C1 segment of cervical spinal cord (tissue), 14 donors: ENCODE data around the gene MYEOV.

Experiments
- DNase-seq, 14 donors: peaks; one replicate each; lab custom pipeline; 2025; lab: John Stamatoyannopoulos, UW

MYEOV gene

DNA sequence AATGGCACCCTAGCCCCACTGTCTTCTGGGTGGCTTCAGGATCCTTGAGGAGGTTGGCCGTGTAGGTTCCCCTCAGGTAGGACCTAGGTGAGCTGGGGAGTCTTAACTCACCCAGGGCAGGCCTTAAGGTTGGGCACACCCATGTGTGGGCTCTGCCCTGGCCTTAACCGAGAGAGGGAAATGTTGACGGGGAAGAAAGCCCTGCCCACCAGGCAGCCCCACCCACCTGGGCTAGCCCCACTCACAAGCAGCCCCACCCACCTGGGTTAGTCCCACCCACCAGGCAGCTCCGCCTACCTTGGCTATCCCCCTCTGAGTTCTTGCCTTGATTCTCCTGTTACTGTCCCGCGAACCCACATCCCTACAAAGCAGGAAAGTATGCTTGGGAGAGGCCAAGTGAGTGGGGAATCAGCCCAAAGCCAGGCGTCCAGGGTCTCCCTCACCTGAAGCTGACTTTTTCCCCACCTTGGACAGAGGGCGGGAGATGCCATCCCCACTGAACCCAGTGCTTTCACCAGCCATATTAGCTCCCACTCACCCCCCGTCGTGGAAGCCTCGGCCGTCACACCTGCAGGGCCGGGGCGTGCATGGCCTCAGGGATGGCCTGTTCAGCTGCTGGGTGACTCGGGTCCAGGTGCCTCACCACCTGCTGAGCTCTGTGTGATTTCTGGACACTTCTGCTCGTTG, at the start of gene MYEOV:
TSS of gene MYEOV (plus strand) at position 337 of the 687 bp plus-strand sequence. CDS start 1,200 bp downstream, outside the sequence.
- DNase-seq: no peak

DNA sequence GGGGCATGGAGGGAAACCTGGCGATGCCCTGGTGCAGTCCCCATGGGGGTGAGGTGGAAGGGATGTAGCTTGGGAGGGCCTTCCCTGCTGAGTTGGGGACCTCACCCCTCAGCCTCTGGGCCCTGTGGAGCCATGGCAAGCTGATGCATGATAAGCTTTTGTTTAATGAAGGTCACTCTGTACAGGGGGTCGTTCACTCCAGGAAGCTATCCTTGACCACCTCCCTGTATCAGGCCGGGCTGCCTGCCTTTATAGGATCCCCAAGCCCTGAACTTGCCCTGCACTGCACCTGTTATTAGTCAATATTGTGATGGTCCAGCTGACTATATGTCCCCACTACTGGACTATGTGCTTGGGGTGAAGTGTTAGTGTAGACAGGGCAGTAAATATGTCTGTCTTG, 49.7 kb upstream of the MYEOV start:
- no peak for DNase-seq

DNA sequence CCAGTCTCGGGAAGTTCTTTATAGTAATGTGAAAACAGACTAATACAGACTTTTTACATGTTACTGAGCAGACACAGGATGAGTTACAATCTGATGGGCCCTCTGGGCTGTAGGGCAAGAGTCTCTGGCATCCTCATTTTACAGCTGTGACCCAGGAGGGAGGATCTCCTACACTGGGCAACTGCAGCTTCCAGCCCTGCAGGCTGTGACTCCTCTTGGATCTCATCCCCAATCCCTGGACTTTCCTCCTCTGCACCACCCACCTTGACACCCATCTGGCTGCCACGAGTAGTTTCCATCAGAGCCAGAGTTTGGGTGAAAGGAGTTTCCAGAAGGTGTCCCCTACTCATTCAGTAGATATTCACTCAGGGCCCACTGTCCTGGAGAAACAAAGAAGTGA, 48.9 kb upstream of the MYEOV start:
- DNase-seq: no peak

DNA sequence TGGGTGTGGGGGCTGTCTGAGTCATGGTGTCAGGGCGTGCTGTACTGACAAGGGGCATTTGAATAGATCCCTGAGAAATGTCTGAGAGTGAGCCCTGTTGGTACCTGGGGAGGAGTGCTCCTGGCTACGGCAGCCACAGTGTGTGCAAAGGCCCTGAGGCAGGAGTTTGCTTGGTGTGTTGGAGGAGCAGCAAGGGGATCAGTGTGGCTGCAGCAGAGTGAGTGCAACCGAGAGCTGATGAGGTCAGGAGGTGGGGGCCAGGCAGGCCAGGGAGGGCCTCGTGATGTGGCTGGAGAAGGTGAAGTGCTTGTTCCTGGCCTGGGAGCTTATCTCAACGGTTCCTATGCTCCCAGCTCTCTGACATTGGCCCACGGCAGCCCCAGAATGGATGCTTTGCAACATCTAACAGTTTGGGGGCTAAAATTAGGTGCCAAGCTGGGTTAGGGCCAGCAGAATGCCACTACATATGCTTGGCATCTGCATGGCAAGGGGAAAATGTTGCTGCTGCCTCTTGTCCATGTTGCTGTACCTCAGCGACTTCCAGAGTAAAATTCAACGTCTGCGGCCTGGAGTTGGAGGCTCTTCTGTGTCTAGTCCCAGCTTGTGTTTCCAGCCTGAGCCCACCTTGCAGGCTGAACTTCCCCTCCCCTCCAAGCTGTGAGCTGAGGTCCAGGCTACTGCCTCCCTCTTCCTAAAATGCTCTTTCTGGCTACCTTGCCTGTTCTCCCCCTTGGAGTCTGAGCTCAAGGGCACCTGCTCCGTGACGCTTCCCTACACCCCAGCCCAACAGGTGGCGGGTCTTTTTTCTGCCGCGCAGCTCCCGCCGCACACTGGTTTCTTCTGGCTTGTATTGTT, 48.2 kb upstream of the MYEOV start:
- no peak for DNase-seq

DNA sequence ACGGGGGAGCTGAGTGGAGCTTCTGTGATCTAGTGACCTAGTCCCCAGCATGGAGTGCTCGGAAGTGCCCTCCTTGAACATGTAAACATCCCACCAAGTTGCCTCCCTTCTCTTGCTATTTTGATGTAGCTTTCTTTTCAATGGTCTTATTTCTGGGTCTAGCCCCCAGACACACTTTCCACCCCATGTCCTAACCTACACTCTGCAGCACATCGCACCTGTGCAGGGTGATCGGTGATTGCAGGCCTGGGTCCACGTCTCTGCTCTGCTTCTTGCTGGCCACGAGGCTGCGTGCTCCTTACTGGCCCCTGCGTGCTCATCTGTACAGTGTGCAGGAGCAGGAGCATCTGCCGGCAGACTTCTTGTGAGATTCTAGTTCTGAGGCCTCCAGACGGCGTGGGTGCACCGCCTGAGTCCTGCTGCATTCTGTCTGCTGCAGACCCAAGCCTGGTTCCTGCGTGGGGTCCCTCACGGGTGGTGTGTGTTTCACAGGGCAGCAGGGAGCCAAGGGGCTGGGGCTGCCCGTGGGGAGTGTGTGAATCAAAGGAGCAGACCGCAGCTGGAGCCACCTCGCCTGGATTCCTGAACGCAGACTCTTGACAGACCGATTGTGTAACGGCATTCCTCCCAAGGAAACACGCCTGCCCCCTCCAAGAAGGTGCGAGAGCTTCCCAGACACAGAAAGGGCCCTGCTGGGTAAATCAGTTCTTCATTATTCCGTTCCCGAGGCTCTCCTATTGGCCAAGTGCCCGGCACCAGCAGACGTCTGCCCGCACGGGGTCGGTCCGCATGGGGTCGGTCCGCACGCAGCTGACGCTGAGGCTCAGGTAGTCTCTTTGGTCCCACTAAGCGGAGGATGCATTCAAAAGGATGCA, 44.4 kb upstream of the MYEOV start:
- no peak for DNase-seq

DNA sequence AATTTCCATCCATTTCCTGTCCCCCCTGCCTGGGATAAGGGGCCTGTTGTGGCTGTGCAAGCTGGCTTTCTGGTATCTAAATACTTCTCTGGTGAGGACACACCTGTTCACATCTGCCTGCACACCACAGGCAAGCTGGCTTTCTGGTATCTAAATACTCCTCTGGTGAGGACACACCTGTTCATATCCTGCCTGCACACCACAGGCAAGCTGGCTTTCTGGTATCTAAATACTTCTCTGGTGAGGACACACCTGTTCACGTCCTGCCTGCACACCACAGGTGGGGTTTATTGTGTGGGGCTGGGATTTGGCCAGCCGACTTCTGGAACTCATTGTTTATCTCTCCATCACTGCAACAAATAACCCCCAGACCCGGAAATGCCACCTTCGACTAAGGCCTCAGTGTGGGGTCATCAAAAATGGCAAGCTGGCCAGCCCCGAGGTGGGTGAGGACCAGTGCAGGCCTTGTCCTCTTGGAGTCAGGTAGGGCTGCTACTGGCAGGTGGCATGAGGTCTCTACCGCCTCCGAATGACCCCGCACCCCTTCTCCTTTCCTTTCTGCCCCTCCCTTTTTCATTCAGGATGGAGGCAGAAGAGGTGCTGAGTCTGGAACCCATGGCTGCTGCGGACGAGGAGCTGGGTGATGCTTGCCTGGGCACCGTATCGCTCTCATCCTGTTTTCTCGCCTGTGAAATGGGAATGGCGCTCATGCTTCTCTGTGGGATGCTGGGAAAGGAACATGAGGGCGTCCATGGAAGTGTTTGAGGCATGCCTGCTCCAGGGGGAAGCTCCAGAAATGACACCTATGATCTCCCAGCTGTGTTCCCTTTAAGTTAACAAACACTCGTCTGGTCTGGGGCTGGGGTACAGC, 43.5 kb upstream of the MYEOV start:
- no peak for DNase-seq

DNA sequence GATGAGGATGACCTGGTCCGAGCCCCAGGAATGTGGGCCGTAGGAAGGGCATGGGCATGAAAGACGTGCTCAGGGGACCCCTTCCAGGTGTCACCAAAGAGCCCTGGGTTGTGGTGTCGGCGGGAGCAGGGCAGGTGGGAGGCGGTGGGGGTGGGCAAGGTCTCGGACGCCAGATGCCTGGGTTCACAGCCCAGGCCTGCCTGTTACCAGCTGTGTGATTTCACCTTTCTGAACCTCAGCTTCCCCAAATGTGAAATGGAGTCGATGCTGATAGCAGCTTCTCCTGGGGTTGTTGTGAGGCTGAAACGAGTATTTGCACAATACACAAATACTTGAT, 42.9 kb upstream of the MYEOV start:
- no peak for DNase-seq

DNA sequence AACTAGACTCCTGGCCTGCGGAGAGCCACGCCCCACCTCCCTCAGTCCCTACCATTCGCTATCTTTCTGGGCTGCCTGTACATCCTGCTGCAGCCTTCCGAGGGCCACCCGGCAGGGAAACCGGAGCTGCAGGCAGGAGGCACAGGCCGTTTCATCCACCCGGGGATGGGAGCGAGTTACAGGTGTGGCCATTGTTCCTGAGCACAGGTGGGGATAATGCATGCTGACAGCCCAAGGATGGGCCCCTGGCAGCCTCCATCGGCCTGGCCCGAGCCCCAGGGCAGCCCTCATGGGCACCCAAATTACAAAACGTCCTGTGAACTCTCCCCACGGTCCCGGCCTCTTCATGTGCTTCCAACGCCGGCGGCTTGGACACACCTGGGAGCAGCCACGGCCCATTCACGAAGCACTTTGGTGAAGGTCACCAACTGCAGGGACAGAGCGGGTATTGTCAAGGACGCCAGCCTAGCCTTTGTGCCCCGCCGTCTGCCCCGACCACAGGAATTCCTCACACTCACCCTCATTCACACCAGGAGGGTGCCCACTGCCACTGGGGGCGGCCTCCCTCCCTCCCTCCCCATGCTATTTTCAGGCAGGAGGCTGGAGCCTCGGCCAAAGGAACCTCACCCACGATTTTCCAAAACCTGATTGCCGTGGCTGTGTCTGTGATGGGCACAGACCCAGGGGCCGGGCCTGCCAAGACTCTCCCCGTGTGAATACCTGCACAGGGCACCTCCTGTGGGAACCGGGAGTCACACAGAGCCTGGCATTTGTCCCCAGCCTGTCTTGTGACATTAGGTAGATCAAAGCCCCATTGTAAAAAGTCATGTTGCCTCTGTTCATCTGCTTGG, 42.1 kb upstream of the MYEOV start:
- DNase-seq: no peak

DNA sequence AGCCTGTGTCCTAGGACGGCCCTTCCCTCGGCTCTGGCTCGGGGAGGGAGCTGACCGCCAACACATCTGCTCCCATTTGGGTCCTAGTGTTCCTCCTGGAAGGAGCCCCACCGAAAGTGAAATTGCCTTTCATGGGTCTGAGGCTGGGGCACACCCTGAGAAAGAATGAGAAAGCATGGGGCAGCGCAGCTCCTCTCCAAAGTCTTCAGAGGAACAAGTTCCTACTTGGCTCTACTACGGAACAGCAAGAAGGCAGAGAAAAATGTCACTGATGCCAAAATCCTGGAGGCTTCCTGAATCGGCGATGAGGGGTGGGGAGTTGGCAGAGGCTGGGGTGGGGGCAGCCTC, 41.5 kb upstream of the MYEOV start:
- no peak for DNase-seq

DNA sequence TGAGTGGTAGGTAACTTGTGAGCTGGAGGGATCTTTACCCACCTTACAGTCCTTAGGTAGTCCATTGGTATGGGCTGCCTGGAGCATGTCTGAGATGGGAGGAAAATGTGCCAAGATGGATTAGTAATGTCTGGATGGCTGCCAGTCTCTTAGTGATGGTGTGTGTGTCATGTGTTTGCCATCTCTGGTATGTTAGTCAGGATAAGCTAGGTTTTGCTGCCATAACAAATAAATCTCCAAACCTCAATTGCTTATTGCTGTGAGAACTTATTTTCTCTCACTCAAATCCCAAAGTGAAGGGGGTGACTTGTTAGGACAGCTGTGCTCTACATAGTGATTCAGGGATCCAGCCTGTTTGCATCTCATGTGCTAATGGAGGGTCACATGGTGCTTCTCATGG, 40.9 kb upstream of the MYEOV start:
- DNase-seq: no peak

DNA sequence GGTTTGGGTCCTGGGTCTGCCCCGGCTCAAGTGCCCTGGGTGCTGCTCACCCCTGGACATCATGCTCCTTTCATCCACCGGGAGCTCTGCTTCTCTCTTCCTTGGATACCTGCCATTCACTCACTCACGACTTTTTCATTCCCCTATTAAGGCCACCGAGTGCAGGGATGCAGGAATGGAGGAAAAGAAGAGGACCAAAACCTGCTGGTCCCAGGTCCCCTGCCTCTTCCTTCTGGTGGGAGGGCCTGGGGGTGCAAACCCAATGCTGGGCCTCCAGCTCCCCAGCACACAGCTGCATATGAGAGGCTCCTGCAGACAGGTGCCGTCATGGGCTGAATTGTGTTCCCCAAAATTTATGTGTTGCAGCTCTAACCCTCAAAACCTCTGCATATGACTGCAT, 36.8 kb upstream of the MYEOV start:
- no peak for DNase-seq

DNA sequence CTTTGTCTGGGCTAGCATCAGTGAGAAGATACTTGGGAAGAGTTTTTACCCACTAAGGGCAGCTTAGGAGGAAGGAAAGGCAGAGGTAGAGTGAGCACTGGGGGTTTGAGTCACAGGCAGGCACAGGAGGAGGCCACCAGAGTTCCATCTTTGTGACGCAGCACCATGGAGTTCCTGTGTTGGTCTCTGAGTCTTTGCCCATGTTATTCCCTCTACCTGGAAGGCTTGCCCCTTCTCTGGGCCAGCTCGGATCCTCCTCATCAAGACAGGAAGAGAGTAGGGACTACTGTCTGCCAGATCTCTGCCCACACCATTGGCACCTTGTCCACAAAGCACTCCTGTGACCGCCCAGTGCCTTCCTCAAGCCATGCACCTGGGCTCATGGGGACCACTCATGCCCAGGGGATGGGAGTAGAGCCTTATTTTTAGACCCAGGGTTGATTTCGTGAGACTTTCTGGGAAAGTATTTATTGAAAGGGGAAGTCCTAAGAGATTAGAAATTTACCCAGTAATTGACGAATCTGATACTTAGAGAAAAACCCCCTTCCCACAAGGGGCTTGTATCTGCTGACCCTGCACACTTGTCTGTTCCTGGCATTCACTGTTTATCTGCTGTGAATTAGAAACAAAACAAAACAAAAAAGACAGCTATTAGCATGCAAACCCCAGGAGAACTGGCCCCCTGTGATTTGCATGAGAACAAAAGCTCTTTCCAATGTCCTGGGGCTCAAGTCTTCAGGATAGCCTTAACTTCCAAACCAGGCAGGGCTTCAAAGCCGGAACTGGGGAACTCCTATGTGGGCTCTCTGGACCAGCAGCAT, 35.9 kb upstream of the MYEOV start:
- DNase-seq: no peak

DNA sequence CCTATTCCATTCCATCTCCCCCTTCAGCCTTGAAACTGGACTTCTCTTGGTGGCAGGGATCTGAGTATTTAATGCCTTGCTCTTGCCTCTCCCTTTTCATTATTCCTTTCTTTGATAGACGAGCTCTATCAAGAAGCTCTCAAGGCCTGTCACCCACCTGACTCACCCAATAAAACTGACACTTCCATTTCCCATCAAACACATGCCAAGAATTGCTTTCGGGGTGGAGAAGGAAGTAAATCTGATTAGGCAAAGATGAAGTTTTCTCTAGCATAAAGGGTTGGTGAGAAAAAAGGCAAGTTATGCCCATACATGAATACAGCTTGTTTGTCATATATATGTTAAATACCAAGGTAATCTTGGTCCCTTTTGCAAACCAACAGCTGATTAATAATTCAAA, 34.9 kb upstream of the MYEOV start:
- DNase-seq: no peak

DNA sequence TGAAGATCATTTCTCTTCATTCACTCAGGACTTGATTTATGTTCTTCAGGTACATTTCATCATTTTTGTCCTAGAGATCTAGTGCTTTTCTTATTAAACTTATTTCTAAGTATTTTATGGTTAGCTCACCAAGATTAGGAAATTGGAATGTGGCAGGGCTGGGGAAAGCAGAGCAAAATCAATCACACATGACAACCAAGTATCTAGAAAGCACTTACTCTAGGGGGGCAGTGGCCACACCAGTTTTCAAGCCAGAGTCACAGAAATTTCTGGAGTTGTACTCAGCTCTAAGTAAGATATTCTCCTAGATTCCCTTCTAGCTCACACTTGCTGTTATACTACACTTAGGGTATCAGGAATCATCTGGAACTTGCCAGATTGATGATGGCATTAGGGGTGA, 33.3 kb upstream of the MYEOV start:
- no peak for DNase-seq

DNA sequence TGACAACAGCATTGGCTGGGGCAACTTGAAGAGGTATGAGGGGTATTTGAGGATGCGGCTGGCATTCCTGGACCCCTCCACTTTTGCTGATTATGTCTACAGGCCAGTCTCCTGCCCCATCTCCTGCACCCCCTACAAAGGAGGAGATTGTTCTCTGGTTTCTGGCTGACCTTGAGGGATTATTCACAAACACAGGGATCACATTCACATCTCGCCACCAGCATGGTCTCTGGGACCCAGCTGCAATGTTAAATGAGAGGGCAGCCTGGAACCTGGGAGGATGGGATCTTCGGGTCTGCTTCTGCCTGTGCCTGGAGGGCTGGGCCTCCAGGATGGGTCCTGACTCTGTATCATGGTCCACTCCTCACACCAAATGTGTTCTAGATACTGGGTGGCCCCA, 32.8 kb upstream of the MYEOV start:
- no peak for DNase-seq

DNA sequence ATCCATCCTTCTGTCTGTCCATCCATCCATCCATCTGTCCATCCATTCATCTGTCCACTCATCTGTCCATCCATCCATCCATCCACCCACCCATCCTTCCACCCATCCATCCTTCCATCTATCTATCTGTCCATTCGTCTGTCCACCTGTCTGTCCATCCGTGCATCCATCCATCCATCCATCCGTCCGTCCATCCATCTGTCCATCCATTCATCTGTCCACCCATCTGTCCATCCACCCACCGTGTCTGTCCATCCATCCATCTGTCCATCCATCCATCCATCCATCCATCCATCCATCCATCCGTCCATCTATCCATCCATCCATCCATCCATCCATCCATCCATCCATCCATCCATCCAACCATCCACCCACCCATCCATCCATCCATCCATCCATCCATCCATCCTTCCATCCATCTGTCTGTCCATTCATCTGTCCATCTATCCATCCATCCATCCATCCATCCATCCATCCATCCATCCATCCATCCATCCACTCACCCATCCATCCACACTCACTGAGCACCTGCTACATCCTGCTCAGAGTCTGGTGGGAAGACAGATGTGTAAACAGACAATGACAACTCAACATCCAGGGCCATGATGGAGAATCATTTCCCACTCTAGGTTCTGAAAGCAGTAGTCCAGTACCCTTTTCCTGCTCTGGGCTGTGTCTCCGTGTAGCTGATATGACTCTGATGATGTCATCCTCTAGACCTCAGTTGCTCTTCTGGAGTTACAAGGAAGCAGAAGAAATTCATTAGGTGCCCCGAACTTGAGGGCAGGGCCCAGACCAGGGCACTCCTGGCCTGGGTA, 30.8 kb upstream of the MYEOV start:
- DNase-seq: no peak

DNA sequence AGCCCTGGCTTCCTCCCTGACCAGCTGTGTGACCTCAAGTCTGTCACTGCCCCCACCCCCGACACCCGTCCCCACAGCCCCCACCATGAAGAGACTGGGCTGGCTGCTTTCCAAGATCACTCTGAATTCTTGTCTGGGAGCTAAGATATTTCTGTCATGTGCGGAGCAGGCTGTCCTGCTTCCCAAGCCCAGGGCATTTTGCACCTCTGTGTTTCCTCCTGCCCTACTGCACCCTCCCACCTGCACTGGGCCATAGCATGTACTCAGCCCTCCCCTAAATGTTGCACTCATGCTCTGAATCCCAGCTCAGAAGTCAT, 30.3 kb upstream of the MYEOV start:
- DNase-seq: no peak

DNA sequence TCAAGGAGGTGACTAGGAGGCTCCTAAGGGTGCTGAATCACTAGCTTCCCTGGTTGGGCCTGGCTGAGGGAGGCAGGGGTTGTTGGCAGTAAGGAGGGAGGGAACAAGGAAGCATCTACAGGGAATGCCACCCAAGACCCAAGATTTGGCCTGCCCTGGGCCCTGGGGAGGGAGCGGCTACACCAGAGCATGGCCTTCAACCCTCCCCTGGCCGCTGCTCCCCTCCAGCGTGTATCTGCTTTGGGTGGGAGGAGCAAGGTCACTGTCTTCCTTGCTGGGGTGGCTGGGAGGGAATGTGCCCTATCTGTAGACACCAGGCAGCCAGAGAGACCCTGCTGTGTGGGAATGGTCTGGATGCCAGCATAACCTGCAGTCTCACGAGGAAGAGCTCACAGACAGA, 29.5 kb upstream of the MYEOV start:
- DNase-seq: no peak

DNA sequence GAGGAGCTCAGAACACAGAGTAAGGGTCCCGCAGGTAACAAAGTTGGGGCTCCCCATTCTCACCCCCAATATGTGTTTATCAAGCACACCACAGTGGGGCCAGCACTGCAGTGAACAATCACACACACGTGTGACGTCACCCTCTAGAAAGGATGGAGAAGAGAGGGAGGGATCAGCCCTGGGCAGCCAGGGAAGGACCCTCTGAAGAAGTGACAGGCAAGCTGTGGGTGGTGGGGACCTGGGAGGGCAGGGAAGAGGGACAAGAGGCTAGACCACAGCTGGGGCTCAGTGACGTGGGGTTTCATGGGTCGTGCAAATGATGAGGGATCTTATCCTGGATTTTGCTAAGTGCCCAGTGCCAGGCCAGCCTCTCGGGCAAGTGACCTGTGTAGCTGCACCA, 28.7 kb upstream of the MYEOV start:
- no peak for DNase-seq
